Ramos (cell line): ENCODE data around the gene TMC2.
"Not testable (repeated sequence)": the region's sequence is repeated elsewhere in the genome, so short reads cannot be mapped to it uniquely, and the experiment has no call there.

ENCODE experiments used
- in situ Hi-C: fragments of 300-500 bp; cut with MboI; formaldehyde crosslinking; loops from one replicate; pipeline ENCODE4 v1.14.3; 2022; ENCODE audit warnings: low sequenced_read_pairs; ENCODE audit not compliant: unreplicated experiment

Gene TMC2

DNA sequence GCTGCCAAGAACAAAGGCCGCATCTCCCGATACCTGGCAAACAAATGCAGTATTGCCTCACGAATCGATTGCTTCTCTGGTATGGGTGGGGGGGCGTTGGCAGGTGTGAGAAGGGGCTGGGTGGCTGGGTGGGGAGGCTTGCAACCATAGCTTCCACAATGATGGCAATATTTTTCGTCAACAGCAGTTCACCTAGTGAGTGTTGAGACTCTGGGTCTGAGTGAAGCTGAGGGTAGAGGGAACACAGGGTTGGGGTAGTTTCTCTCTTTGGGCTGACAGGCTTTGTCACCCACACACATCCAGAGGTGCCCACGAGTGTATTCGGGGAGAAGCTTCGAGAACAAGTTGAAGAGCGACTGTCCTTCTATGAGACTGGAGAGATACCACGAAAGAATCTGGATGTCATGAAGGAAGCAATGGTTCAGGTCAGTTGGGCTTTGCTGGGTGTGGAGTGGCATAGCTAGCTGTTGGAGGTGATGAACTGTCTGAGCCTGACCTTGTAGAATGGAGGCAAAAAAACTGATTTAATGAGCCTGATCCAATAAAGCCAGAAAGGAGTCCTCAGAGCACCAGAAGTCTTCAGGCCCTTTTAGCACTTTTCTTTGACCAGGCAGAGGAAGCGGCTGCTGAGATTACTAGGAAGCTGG, 120.2 kb downstream of the TMC2 start:
- in situ Hi-C loops = no loop called here

DNA sequence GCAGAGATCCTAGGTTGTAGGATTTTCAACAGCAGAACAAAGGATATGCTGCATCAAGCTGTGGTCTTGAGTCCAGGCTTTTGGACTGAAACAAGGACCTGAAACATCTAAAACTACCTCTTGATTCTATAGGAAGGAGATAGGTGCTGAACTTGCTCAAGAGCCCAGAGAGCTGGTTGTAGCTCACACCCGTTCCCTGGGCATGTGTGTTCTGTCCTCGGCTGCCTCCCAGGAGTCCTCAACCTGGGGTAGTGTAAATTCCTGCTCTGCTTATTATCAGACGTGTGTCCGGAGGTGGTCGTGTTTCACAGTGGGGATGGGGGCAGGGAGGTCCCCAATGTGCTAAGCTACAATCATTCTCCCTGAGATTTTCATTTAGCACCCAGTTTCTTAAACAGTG, 120.9 kb downstream of the TMC2 start:
- in situ Hi-C loops = no loop called here

DNA sequence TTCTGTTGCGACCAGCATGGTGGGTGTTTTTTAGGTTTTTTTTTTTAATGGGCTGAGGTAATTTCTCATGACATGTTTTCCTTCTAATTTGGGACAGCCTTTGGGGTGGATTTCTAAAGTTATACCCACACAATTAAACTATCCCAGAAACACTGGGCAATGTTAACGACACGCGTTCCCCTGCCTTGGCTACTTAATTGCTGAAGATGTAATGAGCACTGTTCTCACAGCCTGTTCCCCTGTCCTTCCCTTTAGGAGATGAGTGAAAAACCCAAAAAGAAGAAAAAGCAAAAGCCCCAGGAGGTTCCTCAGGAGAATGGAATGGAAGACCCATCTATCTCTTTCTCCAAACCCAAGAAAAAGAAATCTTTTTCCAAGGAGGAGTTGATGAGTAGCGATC, 121.3 kb downstream of the TMC2 start:
- in situ Hi-C loops = no loop called here

DNA sequence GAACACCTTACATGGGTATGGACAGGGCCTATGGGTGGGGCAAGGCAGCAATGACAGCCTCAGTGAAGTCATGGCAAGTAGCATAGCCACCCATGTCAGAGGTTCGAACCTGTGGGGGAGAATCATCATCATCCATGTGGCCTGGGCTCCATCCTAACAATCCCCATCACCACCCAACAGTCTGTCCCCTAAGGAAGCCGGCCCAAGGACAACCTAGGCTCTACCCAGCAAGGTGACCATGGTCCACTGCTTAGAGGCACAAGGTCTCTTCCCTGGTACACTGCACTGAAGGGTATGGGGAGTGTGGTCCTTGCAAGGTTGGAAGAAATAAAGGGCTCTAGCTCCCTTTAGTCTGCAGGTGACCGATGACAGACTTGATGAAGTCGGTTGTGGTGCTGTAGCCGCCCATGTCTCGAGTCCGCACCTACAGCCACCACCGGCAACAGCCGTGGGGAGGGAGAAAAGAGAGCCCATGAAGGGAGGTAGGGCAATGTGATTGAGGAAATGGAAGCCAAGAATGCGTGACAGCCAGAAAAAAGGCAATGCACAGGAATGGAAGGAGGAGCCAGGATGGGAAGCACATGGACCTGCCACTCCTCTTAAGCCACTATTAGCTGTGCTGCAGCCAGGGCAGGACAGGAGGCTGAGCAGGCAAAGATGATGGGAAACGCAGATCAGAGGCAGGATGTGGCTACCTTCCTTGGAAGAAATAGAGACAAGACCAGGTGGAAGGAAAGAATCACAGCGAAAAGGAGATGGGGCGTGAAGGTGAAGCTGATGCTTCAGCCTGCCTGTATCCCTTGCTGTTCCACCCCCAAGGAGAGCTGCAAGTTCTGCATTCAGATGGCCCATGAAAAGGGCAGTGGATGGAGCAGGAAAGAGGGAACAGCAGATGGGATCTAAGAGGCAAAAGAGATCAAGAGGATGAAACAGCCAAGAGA, 122.3 kb downstream of the TMC2 start:
- in situ Hi-C loops = no loop called here

DNA sequence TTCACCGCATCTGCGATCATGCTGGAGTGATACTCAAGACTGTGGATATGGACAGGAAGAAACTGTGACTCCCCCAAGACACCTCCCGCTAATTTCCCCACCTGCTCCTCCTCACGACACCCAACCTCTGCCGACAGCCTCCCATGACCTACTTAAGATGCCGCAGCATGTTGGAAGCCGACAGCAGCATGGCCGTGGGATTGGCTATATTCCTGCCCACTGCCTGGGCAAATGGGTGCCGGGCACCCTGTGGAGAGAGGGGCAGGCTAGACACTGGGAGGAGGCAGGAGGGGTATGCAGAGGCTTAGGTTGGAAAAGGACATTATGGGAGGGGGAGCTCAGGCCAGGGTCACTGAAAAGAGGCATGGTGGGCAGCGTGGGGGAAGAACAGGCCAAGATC, 123.2 kb downstream of the TMC2 start:
- in situ Hi-C loops = no loop called here

DNA sequence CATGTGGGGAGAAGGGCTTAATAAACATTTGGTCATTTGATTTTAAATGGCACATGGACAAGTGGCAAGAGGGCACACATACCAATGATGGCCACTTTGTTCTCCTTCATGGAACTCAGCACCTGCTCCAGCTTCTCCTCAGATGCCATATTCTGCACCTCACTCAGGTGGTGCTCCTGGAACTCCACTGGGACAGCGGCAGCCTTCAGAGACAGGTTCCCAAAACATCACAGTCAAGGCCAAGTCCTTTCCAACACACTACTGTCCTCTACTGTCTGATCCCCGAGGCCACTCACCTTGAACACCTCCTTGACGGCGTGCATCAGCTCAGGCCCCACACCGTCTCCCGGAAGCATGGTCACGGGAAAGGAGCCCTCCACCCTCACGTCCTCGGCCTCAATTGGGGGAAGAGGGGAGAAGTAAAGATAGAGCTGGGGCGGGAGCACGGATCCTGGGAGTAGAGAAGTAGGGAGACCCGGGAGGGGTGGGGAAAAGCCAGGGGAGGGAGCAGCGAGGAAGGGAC, 127.1 kb downstream of the TMC2 start:
- in situ Hi-C loops = no loop called here

DNA sequence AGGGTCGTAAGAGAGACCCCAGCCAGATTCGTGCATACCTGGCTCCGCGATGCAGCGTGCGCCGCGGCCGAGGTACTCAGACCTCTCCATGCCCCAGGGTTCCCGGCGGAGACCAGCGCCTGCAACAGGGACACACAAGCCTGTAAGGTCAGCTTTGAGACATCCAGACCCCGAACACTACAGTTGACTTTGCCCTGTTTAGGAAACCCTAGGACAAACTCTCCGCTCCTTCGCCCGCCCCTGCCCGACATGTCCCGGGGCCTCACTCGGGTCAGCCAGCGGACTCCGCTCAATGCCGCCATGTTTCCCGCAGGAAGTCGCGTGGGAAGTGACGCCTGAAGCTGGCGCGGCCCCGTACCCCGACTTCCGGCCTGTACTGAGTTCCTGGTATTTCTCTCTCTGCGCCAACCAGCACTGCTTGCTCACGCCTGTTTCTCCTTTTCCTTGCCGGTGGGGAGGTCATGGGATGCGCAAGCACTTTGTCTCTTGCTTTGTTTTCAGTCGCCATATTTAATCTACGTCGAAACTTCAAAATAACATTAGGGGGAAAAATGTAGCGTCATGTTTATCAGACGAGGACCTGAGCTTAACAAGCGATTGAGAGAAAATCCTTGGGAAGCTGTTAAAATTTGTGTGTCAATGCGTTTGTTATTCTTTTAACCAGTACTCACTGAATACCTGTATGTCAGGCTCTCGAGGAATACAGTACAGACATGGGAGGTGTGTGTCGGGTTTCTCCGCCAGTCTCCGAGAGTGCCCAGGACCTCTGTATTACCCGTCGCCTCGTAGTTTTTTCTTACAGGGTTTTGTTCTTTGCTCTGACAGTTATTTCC, 127.7 kb downstream of the TMC2 start, which contains the start of gene IDH3B:
IDH3B (minus strand) TSS at position 330 of the 833 bp plus-strand sequence; CDS start at position 302, 28 bp downstream.
- in situ Hi-C loops = no loop called here

DNA sequence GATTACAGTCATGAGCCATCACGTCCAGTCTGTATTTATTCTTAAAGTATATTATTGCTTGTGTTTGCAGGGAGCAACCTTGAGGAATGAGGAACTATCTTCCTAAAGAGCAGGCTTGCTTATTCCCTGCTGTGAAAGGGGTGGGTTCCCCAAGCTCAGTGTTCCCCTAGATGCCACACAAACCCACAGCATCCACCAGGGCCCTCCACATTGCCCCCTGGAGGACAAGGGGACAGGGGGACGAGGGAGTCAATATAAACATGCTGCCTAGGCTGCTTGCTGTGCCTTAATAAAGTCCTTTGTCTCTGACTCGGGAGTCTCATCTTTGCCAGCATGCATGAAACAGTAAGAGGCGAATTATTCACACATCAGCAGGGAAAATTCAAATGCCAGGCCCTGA, 135.6 kb downstream of the TMC2 start:
- in situ Hi-C loops = no loop called here

DNA sequence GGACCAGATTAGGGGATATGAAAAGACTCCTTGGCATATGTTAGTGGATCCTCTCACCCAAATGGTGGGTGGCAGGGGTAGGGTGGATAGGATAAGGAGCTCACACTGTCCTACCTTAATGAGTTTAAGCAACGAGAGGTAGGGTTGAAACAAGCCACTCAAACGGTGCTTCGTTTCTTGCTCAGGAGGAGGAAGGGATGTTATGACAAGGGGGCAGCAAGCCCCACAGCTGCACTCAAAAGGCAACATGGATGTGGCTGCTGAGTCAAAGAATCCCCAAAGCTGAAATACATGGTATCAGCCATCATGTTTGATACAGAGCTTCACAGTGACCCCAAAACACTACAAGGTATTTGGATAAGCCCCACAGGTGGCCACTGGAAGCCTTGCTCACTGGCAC, 136.1 kb downstream of the TMC2 start:
- in situ Hi-C loops = no loop called here

DNA sequence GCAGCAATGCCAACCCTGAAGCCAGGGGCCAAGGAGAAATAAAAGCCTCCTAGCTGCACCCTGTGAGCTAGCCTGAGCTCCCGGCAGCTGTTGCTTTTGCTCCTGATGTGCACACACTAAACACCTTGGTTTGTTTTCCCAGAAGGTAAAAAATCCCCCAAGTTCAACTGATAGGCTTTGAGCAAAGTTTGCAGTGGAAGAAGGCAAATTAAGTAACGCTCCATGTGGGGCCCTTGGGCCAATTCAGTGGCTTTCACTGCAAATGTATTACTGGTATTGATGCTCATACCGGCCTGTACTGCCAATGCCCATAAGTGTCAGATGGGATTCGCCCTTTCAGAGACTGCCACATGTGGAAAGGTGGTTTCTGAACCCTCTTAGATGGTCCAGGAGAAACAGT, 137.1 kb downstream of the TMC2 start:
- in situ Hi-C loops = no loop called here

DNA sequence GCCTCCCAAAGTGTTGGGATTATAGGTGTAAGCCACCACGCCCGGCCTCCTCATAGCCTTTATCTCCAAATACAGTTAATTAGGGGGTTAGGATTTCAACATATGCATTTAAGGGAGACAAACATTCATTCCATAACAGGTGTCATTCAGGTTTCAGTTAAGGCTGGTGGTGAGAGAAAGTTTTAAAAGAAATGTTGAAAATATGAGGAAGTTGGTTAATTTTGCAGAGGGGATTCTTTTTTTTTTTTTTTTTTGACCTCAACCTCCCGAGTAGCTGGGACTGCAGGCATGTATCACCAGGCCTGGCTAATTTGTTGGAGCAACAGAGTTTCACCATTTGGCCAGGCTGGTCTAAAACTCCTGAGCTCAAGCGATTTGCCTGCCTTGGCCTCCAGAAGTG, 143.7 kb downstream of the TMC2 start:
- in situ Hi-C loops = no loop called here

DNA sequence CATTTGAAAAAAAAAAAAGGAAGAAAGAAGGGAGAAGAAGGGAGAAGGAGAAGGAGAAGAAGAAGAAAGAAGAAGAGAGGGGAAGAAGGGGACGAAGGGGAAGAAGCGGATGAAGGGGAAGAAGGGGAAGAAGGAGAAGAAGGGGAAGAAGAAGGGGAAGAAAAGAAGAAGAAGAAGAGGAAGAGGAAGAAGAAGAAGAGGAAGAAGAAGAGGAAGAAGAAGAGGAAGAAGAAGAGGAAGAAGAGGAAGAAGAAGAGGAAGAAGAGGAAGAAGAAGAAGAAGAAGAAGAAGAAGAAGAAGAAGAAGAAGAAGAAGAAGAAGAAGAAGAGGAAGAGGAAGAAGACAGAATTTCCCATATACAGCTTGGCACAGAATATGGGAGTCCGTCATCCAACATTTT, 145.7 kb downstream of the TMC2 start:
- in situ Hi-C loops = not testable (repeated sequence)

DNA sequence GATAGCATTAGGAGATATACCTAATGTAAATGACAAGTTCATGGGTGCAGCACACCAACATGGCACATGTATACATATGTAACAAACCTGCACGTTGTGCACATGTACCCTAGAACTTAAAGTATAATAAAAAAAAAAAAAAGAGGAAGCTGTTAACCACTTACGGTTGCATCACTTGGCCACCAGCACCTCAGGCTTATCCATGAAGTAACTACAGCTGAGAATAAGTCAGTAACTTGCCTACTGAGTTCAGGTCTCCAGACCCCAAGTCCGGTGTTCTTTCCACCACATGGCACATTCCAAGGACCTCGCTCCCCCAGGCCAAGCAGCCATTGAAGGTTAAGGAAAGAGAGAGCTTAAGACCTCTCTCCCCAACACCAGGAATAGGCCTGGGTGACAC, 148.4 kb downstream of the TMC2 start:
- in situ Hi-C loops = not testable (repeated sequence)

DNA sequence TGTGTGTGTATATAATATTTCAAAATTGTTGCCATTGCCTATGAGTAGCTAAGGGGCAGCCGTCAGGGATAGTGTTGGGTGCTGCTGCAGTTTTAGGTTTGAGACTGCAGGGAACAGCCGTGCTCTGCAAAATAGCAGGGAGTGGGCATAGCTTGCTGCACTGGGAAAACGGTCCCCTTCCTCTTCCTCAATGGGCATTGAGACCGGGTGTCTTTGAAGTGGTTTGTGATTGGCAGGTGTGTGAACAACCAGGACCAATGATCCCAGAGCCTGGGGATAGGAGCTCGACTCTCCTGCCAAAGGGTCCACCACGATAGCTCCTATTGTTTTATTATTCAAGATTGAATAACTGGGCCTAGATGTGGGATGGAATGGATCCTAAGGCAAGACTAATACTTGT, 151.1 kb downstream of the TMC2 start:
- in situ Hi-C loops = no loop called here

DNA sequence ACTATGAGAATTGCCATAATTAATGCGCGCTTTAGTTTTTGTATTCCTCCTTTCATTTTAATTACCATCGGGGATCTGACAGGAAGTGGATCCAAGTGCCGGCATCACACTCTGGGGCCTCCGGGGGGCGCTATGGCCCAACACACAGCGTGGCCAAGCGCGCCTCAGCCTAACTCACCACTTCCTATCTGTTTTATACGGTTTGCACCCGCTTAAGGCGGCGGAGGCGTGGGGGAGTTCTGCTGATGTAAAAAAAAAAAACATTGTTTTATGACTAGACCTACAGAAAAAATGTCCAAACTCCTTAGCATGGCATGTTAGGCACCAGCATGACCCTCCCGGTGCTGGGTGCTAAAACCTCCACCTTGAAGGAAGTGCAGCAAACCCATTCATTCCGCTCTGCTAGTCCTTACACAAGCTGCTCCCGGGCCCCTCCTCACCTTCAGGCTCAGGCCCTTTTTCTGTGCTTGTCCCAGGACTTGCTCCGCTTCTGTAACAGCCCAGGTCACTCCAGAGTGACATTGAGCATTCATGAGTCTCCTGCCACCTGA, 151.7 kb downstream of the TMC2 start:
- in situ Hi-C loops = no loop called here

DNA sequence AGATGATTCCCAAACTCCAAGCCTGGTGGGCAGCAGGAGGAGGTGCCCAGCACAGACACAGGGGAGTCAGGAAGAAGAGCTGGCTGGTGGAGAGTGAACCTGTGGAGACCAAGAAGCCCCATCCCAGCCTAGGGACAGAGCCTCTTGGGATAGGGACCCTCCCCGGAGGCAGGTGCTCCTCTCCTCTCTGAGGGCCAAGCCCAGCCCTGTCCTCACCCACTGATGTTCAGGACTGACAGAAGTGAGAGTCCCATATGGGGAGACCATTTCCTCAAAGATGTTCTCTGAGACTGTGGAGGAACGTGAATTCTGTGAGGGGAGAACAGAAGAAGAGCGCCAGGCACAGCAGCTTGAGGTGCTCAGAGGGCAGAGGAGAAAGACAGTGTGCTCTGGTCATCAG, 153.8 kb downstream of the TMC2 start:
- in situ Hi-C loops = no loop called here

DNA sequence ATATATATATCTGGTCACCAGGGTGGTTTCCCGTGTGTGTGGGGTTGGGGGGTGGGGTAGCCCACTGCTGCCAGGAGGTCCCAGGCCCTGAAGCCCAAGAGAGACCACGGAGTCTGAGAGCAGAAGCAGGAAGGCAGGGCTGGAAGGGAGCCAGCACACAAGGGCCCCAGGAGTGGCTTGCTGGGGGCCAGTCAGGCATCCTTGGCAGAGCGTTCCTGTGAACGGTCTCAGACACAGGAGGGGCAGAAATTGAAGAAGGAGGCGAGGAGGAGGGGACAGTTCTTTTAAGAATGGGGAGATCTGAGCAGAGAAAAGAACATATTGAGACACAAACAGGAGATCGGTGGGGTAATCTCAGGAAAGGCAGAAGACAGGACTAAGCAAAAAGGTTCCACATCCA, 154.3 kb downstream of the TMC2 start:
- in situ Hi-C loops = no loop called here

DNA sequence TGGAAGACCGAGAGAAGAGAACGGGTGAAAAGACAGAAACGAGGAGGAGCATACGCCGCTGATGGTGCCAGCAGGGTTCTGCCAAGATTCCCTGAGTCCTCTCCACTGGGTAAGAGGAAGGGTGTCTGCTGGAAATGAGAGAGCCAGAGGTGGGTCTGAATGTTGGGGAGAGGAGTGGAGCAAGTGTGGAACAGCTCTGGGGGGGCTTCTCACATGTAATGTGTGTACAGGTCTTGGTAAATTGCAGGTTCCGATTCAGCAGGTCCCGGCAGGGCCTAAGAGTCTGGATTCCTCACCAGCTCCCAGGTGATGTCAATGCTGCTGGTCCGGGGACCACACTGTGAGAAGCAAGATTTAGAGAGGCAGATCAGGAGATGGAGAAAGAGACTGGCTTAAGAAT, 154.8 kb downstream of the TMC2 start:
- in situ Hi-C loops = no loop called here
